ENCODE results near the gene GASK1A.

The GASK1A gene

DNA sequence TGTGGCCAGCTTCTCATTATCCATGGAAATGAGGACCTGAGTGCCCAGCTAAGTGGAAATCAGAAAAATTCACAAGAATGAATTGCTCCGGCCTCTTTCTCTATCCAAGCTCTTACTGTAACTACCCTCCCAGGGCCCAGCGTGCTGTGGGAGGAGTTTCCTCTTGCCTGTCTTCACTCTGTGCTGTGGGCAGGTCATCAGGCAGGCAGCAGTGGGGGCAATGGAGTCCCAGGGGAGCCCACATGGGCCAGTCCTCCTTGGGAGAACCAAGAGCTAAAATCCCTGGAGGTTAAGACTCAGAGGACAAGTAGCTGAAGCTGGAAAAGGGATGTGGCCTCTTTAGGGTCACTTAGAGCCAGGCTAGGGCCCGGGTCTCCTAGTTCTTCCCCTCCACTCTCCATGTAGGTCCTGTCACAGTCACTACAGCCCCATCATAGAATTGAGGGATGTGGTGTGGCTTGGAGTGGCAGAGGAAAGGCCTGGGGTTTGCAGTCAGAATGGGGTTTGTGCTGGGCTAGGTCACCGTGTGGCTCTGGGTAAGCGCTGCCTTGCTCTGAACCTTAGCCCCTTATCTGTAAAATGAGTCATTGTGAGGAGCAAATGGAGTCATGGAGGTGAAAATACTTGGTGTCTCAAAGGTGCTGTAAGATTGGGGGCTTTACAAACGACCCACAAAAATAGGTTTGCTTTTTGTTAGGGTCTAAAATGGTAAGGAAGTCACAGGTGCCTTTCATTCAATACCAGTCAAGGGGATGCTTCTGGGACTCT is 3.7 kb downstream of the GASK1A start:
- Histone ChIP-seq H4K20me1 (ENCODE audit: insufficient read depth, low read length) (no peaks in the 10 kb centered on the region), H3K27me3 (ENCODE audit: low read depth, low read length) (no peaks in the 10 kb centered on the region), H3K4me3 (ENCODE audit: low read length) (no peak overlapping the region), H2AFZ (ENCODE audit: low read depth, low read length) (no peak overlapping the region), H3K9me3 (ENCODE audit: insufficient read depth, low read length) (no peaks in the 10 kb centered on the region), H3K79me2 (ENCODE audit: low read length) (no peaks in the 10 kb centered on the region), H3K27ac (ENCODE audit: low read length) (no peak overlapping the region), H3K4me2 (ENCODE audit: low read length) (no peak overlapping the region), H3K36me3 (replicated peaks; ENCODE audit: low read depth, low read length) (no peaks in the 10 kb centered on the region), H3K4me1 (ENCODE audit: low read length) (no peaks in the 10 kb centered on the region), H3K9ac (ENCODE audit: low read length) (no peak overlapping the region)
- TF ChIP-seq, protein P1, sequence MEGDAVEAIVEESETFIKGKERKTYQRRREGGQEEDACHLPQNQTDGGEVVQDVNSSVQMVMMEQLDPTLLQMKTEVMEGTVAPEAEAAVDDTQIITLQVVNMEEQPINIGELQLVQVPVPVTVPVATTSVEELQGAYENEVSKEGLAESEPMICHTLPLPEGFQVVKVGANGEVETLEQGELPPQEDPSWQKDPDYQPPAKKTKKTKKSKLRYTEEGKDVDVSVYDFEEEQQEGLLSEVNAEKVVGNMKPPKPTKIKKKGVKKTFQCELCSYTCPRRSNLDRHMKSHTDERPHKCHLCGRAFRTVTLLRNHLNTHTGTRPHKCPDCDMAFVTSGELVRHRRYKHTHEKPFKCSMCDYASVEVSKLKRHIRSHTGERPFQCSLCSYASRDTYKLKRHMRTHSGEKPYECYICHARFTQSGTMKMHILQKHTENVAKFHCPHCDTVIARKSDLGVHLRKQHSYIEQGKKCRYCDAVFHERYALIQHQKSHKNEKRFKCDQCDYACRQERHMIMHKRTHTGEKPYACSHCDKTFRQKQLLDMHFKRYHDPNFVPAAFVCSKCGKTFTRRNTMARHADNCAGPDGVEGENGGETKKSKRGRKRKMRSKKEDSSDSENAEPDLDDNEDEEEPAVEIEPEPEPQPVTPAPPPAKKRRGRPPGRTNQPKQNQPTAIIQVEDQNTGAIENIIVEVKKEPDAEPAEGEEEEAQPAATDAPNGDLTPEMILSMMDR (IDR thresholded peaks at IDR 0.05; ENCODE audit: low read depth, low read length) = no peak
- no peak for TF ChIP-seq EZH2phosphoT487 (IDR thresholded peaks at IDR 0.05; ENCODE audit: low read depth)

GRCh38 chr3:42983927-42984326 is 4.8 kb downstream of the GASK1A start:
- Histone ChIP-seq H3K27ac (ENCODE audit: low read length) (no peak overlapping the region), H3K9ac (ENCODE audit: low read length) (no peak overlapping the region), H3K4me3 (ENCODE audit: low read length) (no peak overlapping the region), H3K36me3 (replicated peaks; ENCODE audit: low read depth, low read length) (no peaks in the 10 kb centered on the region), H3K4me2 (ENCODE audit: low read length) (no peak overlapping the region), H3K9me3 (ENCODE audit: insufficient read depth, low read length) (no peaks in the 10 kb centered on the region), H4K20me1 (ENCODE audit: insufficient read depth, low read length) (no peaks in the 10 kb centered on the region), H3K79me2 (ENCODE audit: low read length) (no peaks in the 10 kb centered on the region), H2AFZ (ENCODE audit: low read depth, low read length) (no peak overlapping the region), H3K4me1 (ENCODE audit: low read length) (no peaks in the 10 kb centered on the region), H3K27me3 (ENCODE audit: low read depth, low read length) (peaks cover 6% of the 10 kb centered on the region)
- no peak for TF ChIP-seq EZH2phosphoT487 (IDR thresholded peaks at IDR 0.05; ENCODE audit: low read depth)
- TF ChIP-seq, protein P1 (IDR thresholded peaks at IDR 0.05; ENCODE audit: low read depth, low read length) = no peak

GRCh38 chr3:42984701-42985100 is 5.6 kb downstream of the GASK1A start:
- no peak overlapping the region for H3K27ac ChIP-seq (ENCODE audit: low read length)
- H3K4me2 ChIP-seq (ENCODE audit: low read length) = no peak overlapping the region
- H3K4me3 ChIP-seq (ENCODE audit: low read length) = no peak overlapping the region
- no peaks in the 10 kb centered on the region for H4K20me1 ChIP-seq (ENCODE audit: insufficient read depth, low read length)
- TF ChIP-seq, protein P1 (IDR thresholded peaks at IDR 0.05; ENCODE audit: low read depth, low read length) = no peak
- no peak for TF ChIP-seq EZH2phosphoT487 (IDR thresholded peaks at IDR 0.05; ENCODE audit: low read depth)
- H2AFZ ChIP-seq (ENCODE audit: low read depth, low read length) = no peak overlapping the region
- H3K27me3 ChIP-seq (ENCODE audit: low read depth, low read length) = peaks cover 6% of the 10 kb centered on the region
- H3K9me3 ChIP-seq (ENCODE audit: insufficient read depth, low read length) = no peaks in the 10 kb centered on the region
- no peaks in the 10 kb centered on the region for H3K79me2 ChIP-seq (ENCODE audit: low read length)
- no peaks in the 10 kb centered on the region for H3K4me1 ChIP-seq (ENCODE audit: low read length)
- no peaks in the 10 kb centered on the region for H3K36me3 ChIP-seq (replicated peaks; ENCODE audit: low read depth, low read length)
- H3K9ac ChIP-seq (ENCODE audit: low read length) = no peak overlapping the region

- H3K79me2 ChIP-seq (ENCODE audit: low read length) = no peaks in the 10 kb centered on the region
- H3K9ac ChIP-seq (ENCODE audit: low read length) = no peak overlapping the region
- H3K27me3 ChIP-seq (ENCODE audit: low read depth, low read length) = peaks cover 6% of the 10 kb centered on the region
- H3K4me1 ChIP-seq (ENCODE audit: low read length) = no peaks in the 10 kb centered on the region
- no peaks in the 10 kb centered on the region for H3K36me3 ChIP-seq (replicated peaks; ENCODE audit: low read depth, low read length)
- H3K4me2 ChIP-seq (ENCODE audit: low read length) = no peak overlapping the region
- no peak for TF ChIP-seq EZH2phosphoT487 (IDR thresholded peaks at IDR 0.05; ENCODE audit: low read depth)
- TF ChIP-seq, protein P1 (IDR thresholded peaks at IDR 0.05; ENCODE audit: low read depth, low read length) = no peak
- H2AFZ ChIP-seq (ENCODE audit: low read depth, low read length) = no peak overlapping the region
- H3K9me3 ChIP-seq (ENCODE audit: insufficient read depth, low read length) = no peaks in the 10 kb centered on the region
- H4K20me1 ChIP-seq (ENCODE audit: insufficient read depth, low read length) = no peaks in the 10 kb centered on the region
- no peak overlapping the region for H3K4me3 ChIP-seq (ENCODE audit: low read length)
- no peak overlapping the region for H3K27ac ChIP-seq (ENCODE audit: low read length)
Observed at GRCh38 chr3:42988097-42988496, 9.0 kb downstream of the GASK1A start.

Measured in OCI-LY3 (cell line).